GM12892 (cell line): ENCODE data around the gene RBMXL3.

ENCODE experiments used
- POLR2A ChIP-seq: IDR thresholded peaks from 2 replicates; pipeline ENCODE4 v1.6.1; 2011; ENCODE audit warnings: low read depth, low read length, control low read depth
- POLR2AphosphoS5 ChIP-seq: IDR thresholded peaks from 2 replicates; pipeline ENCODE4 v1.6.1; 2011; ENCODE audit warnings: low read depth, low read length, control low read depth
- TAF1 ChIP-seq: IDR thresholded peaks from 2 replicates; pipeline ENCODE4 v1.6.1; 2011; ENCODE audit warnings: low read depth, mild to moderate bottlenecking, control low read depth, low read length, borderline replicate concordance

DNA sequence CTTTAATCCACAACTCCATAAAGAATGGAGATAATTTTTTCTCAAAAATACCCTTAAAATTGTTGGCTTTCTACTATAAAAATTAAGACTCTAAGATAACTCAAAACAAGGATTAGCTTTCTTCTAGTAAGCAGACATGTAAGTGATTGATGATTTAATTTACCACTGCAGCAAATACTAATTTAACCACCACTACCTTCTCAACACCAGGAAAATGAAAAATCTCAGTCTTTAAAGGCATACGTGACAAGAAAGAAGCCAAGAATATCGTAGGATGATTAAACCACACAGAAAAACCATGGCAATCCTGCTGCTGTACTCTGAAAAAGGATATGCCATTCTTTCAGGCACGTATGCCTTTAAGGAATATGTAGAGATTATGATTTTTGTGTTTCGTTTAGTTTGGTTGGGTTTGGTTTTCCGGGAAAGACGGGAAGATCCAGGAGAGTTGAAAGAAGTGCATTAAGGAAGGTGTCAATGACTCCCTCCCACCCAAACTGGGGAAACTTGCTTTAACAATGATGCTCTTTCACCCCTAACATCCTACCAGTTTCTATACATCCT is 43.8 kb downstream of the RBMXL3 start:
- TF ChIP-seq TAF1 = no peak
- no peak for TF ChIP-seq POLR2A
- no peak for TF ChIP-seq POLR2AphosphoS5
